Measurements from ENCODE around the gene IGIP.

IGIP gene

DNA sequence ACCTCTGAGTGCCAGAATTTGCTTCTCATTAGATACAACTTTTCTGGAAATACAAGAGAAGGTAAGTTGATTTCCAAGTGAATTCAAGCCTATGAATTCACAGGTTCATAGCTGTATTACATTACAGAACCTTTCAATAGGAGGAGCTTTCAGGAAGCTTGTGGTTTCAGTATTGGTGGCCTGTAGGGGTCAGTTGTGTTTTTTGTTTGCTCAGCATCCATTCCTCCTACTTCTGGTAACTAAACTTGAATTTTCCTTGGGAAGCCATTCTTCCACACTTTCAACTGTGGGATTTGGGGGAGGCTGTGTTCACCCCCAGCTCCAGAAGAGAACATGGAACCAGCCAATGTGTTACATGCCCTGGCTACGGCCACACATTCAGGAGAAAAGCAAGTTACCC lies 43.7 kb downstream of the IGIP start:
- peaks cover 18% of the 10 kb centered on the region for H3K27me3 Mint-ChIP-seq
- no peaks in the 10 kb centered on the region for H3K36me3 Mint-ChIP-seq
- DNase-seq, result no peak
- H3K9me3 Mint-ChIP-seq, result no peaks in the 10 kb centered on the region
- H3K4me3 Mint-ChIP-seq, result no peak overlapping the region
- CTCF ChIA-PET, result interaction anchor here (0.5 to 2.0 kb wide), 4 partner anchors 58 to 182 kb away, joined by 4 to 7 read pairs (median 4); no protein-coding TSS in a partner anchor
- H3K27ac Mint-ChIP-seq, result no peak overlapping the region
- H3K4me1 Mint-ChIP-seq, result peaks cover 3% of the 10 kb centered on the region

DNA sequence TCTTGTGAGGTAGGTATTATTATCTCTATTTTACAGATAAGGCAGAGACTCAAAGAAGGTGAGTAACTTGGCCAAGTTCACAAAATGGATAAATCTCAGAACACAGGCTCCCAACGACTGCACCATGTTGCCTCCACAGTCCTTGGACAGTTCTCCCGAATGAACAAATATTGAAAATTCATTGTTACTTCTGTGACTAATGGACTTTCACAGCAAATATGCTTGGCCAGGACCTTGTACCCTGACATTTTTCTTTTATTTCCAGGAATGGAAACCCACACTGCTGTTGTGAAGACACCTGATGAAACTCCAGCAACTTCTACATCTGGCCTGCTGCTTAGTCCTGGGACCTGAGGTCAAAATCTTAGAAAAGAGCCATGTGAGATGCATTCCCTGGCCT lies 46.7 kb downstream of the IGIP start:
- CTCF ChIA-PET, result no interaction called here
- H3K27ac Mint-ChIP-seq, result no peak overlapping the region
- no peak overlapping the region for H3K4me3 Mint-ChIP-seq
- H3K36me3 Mint-ChIP-seq, result peaks cover 2% of the 10 kb centered on the region
- H3K9me3 Mint-ChIP-seq, result no peaks in the 10 kb centered on the region
- H3K27me3 Mint-ChIP-seq, result peaks cover 36% of the 10 kb centered on the region
- peaks cover 15% of the 10 kb centered on the region for H3K4me1 Mint-ChIP-seq
- DNase-seq, result no peak

DNA sequence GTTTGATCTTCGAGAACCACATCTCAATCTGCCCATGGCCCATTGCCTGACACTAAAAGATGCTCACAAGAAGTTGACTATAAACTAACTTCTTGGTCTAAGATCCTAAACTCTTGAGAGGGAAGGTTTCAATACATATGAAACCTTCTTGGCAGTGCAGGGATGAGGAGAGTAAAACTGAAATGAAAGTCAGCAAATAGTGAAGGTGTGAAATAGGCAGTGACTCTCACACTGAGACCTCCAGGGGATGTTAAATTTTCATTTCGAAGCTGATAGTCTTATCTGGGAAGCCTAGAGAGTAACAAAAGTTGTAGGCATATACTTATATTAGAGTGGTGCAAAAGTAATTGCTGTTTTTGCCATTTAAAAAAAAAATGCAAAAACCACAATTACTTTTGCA lies 48.3 kb downstream of the IGIP start:
- peaks cover 36% of the 10 kb centered on the region for H3K27me3 Mint-ChIP-seq
- CTCF ChIA-PET, result interaction anchor here (1.2 kb wide), 1 partner anchor 18 kb away, joined by 3 read pairs; no protein-coding TSS in a partner anchor
- H3K27ac Mint-ChIP-seq, result no peak overlapping the region
- H3K4me1 Mint-ChIP-seq, result peaks cover 15% of the 10 kb centered on the region
- H3K36me3 Mint-ChIP-seq, result peaks cover 2% of the 10 kb centered on the region
- DNase-seq, result no peak
- no peaks in the 10 kb centered on the region for H3K9me3 Mint-ChIP-seq
- H3K4me3 Mint-ChIP-seq, result peak overlapping the region; percentile 28

DNA sequence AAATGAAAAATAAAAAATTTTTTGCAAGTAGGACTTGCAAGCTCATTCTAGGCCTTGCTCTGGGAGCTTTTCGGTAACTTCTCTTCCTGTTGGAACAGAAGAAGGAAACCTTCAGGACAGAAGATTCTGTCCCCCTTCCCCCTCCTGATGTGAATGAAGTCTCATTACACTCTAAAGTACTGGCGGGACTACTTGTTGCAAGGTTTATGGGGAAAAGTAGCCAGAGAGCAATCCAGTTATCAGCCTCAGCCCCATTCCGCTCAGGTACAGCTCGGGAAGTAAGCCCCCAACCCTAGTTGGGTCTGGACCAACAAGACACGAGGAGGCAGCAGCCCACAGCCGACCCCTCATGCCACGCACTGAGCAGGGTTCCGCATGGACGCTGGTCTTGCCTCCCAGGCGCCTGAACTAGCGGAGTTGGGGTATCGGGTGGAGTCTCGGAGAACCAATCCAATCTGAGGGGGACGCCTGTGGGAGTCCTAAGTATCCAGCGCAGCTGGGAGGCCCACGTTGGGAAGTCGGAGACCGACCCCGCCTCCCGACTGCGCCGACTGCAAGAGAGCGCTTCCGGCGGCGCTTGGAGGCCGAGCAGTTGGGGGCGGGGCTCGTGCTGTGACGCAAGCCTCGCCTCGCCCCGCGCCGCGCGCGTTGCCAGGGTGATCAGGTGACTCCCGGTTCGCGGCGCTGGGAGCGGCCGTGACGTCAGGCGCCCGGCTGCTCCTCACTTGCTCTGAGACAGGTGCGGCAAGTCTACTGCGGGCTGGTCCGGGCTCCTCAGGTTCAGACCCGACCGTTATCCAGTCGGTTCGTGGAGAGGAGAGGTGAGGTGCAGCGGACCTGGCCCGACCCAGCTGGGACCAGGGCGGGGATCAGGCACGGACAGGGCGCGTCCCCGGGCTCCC lies 49.0 kb downstream of the IGIP start, which contains the start of gene CYSTM1:
Gene CYSTM1 (plus strand): TSS at position 724 of the 902 bp plus-strand sequence. CDS start 19,278 bp downstream, outside the sequence.
- Mint-ChIP-seq H3K4me1 (peaks cover 15% of the 10 kb centered on the region), H3K4me3 (peak within 1 kb of the TSS; percentile 92), H3K36me3 (peaks cover 2% of the 10 kb centered on the region), H3K27me3 (peaks cover 36% of the 10 kb centered on the region), H3K9me3 (no peaks in the 10 kb centered on the region), H3K27ac (peak within 1 kb of the TSS; percentile 87)
- peak; percentile 96 for DNase-seq
- CTCF ChIA-PET, result interaction anchor here (1.2 kb wide), 1 partner anchor 19 kb away, joined by 3 read pairs; no protein-coding TSS in a partner anchor

DNA sequence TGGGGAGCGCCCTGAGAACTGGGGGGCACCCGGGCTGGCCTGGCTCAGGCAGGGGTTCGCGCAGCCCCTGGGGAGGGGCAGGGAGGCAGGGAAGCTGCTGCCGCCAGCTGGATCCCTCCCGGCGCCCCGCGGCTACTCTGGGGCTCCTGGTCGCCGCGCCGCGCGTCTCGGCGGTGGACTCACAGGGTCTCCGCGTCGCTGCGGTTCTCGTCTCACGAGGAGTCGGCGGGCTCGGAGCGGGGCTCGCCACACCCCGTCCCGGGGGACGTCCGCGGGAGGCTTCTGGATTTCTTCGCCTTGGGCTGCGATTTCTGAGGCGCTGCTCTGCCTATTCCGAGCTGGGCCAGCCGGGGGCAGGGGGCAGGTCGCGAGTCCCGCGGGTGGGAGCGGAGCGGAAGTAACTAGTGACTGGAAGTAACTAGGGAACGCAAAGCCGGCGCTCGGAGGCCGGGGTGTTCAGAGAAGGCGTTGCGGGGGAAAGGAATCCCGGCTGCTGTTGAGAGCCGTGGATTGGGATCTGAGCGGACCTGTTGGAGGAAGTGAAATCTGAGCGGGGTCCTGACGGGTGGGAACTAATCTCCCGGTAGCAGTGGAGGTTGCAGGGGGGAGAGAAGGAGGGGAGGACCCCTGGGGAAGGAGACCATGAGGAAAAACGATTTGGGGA lies 49.8 kb downstream of the IGIP start:
- H3K27ac Mint-ChIP-seq, result peak overlapping the region; percentile 74
- H3K27me3 Mint-ChIP-seq, result peaks cover 36% of the 10 kb centered on the region
- H3K36me3 Mint-ChIP-seq, result peaks cover 2% of the 10 kb centered on the region
- H3K9me3 Mint-ChIP-seq, result no peaks in the 10 kb centered on the region
- peak overlapping the region; percentile 92 for H3K4me3 Mint-ChIP-seq
- H3K4me1 Mint-ChIP-seq, result peaks cover 15% of the 10 kb centered on the region
- CTCF ChIA-PET, result no interaction called here
- DNase-seq, result peak; percentile 81

DNA sequence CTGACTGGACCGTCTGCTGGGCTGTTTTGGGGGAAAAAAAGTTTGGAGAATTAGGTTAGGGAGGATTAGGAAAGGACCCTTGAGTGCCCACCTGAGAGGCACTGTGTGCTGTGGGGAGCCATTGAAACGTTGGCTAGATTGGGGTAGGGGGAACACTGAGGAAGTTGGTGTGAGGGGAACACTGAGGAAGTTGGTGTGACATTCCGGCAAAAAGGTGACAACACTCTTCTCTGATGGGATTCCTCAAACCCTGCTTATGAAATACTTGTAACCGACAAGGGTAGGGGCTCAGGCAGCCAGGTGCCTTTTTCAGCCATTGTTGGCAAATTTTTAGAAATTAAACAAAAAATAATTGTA lies 50.3 kb downstream of the IGIP start:
- peaks cover 36% of the 10 kb centered on the region for H3K27me3 Mint-ChIP-seq
- peaks cover 2% of the 10 kb centered on the region for H3K36me3 Mint-ChIP-seq
- H3K27ac Mint-ChIP-seq, result no peak overlapping the region
- no peaks in the 10 kb centered on the region for H3K9me3 Mint-ChIP-seq
- no peak for DNase-seq
- CTCF ChIA-PET, result no interaction called here
- H3K4me1 Mint-ChIP-seq, result peaks cover 18% of the 10 kb centered on the region
- peak overlapping the region; percentile 85 for H3K4me3 Mint-ChIP-seq

DNA sequence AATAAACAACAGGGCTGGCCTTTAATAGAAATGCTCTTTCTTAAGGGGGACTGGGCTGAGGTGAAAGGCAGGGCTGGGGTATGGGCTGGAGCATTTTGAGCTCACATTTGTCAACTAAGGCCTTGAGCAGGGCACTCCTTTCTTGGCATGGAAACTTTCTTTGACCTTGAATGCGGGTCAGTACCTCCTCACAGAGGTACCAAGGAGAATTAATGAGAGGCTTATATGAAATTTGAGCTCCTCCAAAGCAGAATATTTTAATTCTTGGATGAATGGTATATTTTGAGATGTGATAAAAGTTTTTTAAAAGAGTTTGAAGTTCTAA lies 52.3 kb downstream of the IGIP start:
- CTCF ChIA-PET, result no interaction called here
- Mint-ChIP-seq H3K27me3 (peaks cover 31% of the 10 kb centered on the region), H3K27ac (no peak overlapping the region), H3K9me3 (no peaks in the 10 kb centered on the region), H3K4me3 (no peak overlapping the region), H3K36me3 (peaks cover 2% of the 10 kb centered on the region), H3K4me1 (peaks cover 18% of the 10 kb centered on the region)
- no peak for DNase-seq

DNA sequence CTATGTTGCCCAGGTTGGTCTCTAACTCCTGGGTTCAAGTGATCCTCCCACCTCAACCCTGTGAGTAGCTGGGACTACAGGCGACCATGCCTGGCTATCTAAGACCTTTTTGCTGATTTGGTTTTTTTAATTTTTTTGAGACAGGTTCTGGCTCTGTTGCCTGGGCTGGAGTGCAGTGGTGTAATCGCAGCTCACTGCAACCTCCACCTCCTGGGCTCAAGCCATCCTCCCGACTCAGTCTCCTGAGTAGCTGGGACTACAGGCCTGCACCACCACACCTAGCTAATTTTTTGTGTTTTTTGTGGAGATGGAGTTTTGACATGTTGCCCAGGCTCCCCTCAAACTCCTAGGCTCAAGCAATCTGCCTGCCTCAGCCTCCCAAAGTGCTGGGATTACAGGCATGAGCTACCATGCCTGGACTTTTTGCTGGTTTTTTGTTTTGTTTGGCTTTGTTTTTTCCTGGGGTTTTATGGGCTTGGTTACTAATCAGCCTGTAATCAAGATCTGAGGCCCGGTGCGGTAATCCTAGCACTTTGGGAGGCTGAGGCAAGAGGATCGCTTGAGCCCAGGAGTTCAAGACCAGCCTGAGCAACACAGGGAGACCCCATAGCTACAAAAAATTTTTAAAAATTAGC lies 52.9 kb downstream of the IGIP start:
- Mint-ChIP-seq H3K36me3 (peaks cover 2% of the 10 kb centered on the region), H3K9me3 (no peaks in the 10 kb centered on the region), H3K4me3 (no peak overlapping the region), H3K4me1 (peaks cover 18% of the 10 kb centered on the region), H3K27me3 (peaks cover 25% of the 10 kb centered on the region), H3K27ac (no peak overlapping the region)
- DNase-seq, result no peak
- CTCF ChIA-PET, result interaction anchor here (1.9 kb wide), 1 partner anchor 61 kb away, joined by 5 read pairs; no protein-coding TSS in a partner anchor

Data from activated naive CD4-positive, alpha-beta T cell treated with anti-CD3 and anti-CD28 coated beads, Interleukin-2, amount 10 ng/mL, durations not matched to agents 7 days and 5 days (primary cell).